HG03045 (cell line): ENCODE measurements around the gene TXNDC2.
"Not testable (repeated sequence)": the region's sequence is repeated elsewhere in the genome, so short reads cannot be mapped to it uniquely, and the experiment has no call there.

ENCODE experiments used
- ATAC-seq: cut with Tn5 transposase; IDR thresholded peaks from one replicate; pipeline ENCODE4 v1.9.1; 2021; ENCODE audit warnings: mild to moderate bottlenecking, moderate library complexity; ENCODE audit not compliant: unreplicated experiment

Gene TXNDC2

DNA sequence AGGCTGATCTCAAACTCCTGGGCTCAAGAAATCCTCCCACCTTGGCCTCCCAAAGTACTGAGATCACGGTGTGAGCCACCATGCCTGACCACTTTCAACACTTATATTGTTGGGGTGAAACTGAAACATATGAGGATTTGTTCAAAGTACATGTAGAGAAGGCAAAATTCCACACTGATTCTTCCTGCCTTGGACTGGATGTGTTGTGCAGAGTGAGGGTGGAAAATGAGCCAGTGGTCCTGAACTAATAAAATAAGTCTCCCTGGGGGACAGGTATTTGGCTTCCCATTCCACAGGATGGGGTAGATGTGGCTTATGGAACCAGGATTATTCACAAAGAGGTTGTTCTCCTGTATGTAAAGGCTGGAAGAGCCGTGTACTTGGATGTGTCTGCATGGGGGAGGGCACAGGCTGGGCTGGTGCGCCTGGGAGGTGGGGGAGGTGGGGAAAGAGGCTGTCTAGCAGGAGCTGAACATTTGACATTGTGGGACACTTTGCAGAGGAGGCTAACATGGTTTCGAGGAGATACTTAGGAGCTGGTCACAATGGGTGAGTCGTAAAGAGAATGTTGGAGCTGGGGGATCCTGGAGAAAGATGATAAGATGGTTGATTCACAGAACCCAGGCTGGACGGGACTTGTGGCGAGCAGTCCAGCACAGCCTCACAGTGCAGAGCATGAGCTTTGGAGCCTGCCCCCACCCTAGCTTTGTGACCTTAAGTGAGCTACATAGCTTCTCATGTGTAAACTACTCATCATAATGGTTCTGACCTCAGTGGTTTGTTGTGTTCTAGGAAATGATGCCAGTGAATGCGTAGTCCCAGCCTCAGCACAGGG, at the start of gene TXNDC2:
TXNDC2 (plus strand) TSS at position 804 of the 835 bp plus-strand sequence. CDS start 708 bp downstream, outside the sequence.
- ATAC-seq = no peak

DNA sequence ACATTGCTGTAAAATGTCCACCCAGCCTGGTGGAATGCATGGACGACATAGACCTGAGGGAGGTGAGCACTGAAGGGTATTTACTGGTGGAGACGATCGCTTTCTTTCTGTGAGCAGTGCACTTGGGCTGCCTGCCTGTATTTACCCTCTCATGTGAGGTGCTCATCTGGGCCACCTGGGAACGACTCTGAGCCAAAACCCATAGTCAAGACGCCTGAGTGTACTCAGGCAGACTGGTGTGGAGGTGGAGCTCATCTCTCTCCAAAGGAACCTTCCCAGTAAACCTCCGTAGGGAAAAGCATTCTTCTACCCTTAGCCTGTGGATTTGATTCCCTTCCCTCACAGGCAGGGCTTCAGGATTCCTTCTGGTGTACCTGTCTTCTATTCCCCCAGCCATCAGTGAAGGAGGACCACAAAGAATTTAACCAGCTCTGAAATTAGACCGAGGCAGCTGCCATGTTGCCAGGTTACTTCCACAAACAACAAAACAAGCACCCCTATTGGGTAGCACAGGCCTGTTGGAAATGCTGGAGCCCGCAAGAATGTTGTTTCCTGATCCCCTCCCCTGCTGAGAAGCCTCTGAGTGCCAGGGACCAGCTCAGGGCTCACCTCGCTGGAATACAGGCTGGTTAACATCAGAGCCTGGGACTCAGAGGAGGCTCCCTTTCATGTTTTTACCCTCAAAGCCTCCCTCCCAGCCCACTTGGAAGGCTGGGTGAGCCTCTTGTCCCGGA, 47.5 kb upstream of the TXNDC2 start:
- ATAC-seq = no peak

DNA sequence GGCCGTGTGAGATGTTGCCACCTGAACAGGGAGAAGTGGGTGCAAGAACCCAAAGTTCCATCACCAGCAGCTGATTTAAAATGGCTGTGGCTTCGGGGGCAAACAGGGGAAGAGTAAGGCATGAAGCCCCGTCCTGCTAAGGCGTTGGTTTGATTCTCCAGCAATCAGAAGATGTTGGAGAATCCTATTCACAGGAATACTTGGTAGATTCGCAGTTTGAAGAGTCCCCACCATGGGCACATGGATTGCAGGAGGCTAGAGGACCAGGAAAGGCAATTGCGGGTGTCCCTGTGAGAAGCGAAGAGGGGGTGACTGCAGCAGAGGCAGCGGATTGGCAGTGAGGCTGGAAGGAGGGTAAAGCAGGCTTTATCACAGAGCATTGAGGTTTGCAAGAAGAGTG, 46.6 kb upstream of the TXNDC2 start:
- no peak for ATAC-seq

DNA sequence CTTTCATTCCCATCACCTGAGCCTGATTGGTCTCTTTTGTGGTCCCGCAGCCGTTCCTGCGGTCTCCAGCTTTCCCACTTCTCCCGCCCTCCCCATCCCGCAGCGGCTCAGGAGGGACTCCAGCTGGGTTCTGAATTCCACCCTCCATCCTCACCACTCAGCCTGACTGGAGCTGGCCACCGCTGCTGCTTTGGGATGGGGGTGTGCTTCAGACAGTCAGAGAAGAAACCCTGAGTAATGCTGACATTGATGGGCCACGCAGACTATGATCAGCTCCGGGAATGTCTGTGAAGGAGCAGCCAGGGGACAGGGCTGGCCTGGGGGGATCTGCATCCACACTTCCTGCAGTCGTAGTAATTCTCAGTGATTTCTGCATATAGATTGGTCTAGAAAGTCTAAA, 45.9 kb upstream of the TXNDC2 start:
- no peak for ATAC-seq

DNA sequence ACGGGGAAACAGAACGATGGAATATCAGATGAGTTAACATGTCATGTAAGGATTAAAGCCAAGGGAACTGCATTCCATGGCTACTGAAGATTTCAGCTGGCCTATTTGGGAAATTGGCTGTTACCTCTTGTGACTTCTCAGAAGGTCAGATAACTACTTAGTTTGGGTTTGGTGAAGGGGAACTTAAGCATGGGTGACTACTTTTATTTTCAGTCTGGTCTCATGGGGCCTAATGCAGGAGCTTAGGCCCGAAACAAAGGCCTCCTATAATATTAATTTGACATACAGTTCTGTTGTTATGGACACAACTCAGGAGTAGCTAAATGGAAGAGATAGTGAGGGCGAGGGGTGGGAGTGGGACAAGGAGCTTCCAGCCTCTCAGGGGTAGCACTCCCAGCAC, 44.0 kb upstream of the TXNDC2 start:
- ATAC-seq = no peak

DNA sequence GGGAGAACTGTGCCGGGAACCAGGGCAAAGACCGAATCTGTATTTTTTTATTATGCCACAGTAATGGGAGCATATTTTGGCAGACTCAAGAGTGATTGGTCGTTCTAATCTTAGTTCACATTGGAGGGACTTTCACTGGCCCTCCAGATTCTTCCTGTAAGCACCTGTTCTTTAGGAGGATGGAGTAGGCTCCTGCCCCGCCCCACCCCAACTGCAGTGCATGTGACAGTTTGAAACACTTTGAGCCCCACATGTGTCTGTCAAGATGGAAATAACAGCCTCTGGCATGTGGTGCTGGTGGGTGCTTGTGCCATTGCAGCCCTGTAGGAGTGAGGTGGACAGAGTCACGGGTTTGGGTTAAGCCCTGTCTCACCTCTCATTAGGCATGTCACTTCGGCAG, 43.3 kb upstream of the TXNDC2 start:
- no peak for ATAC-seq

DNA sequence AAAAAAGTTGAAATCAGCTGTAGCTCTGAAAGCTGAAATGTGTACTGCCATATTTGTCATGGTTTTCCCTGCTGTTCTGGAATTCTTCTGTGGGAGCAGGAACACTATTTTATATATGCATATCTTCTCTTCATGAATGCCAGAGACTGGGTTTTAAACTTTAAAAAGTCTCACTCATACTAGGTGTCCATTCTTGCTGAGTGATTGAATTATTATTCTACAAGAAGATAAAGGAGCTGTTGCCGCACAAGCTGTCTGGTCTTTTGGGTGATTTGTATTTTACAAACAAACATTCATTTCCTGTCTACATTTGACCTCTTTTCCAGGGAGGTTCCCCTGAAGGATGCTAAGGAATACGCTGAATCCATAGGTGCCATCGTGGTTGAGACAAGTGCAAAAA, 40.5 kb upstream of the TXNDC2 start:
- ATAC-seq = no peak

- no peak for ATAC-seq
Measured at GRCh38 chr18:9846162-9846925, 39.4 kb upstream of the TXNDC2 start.

- no peak for ATAC-seq
Measured at GRCh38 chr18:9848170-9848879, 37.4 kb upstream of the TXNDC2 start.

GRCh38 chr18:9849407-9850283, 36.1 kb upstream of the TXNDC2 start:
- no peak for ATAC-seq

DNA sequence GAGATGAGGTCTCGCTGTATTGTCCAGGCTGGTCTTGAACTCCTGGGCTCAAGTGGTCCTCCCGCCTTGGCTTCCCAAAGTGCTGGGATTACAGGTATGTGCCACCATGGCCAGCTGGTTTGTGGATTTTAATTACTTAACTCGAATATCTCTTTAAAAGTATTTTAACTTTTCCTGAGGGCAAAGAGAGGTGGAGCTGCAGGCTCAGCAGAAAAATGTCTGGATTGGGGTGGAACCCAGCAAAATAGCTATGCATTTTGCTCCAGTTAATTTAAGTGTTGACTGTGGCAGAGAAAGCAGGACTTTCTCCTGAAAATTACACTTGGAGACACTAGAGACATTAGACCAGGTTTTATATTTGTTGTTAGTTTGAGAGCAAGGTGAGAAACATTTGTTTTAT, 35.5 kb upstream of the TXNDC2 start:
- no peak for ATAC-seq

- ATAC-seq = no peak
Measured at GRCh38 chr18:9851511-9851910, 34.3 kb upstream of the TXNDC2 start.

GRCh38 chr18:9852266-9853081, 33.3 kb upstream of the TXNDC2 start:
- ATAC-seq = no peak

- no peak for ATAC-seq
Measured at GRCh38 chr18:9854801-9855676, 30.7 kb upstream of the TXNDC2 start.

DNA sequence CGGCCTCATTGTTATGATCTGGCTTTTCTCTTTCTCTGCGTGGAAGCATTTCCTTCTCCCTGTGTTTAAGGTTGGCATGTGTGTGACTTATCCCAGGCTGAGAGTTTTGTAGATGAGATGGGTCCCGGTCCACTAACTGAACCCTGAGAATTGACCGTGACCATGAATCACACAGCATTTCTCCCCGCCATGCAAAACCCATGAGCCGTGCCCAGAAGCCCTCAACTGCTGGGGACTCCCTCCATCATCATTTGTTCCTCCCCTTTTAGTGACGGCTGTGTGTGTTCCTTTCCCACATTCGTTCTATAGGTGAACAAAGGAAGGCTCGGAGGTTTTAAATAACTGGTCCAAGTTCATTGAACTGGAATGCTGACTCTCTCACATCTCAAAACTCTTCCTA, 30.1 kb upstream of the TXNDC2 start:
- no peak for ATAC-seq

GRCh38 chr18:9856092-9856491, 29.7 kb upstream of the TXNDC2 start:
- no peak for ATAC-seq

- not testable (repeated sequence) for ATAC-seq
Measured at GRCh38 chr18:9857479-9857998, 28.2 kb upstream of the TXNDC2 start.

- ATAC-seq = no peak
Measured at GRCh38 chr18:9858642-9859041, 27.1 kb upstream of the TXNDC2 start.
